B cell (primary cell): ENCODE results near the gene BCHE. TPM values are rescaled to one million over a fixed set of nuclear protein-coding genes. Genes with fewer than 3 reads are reported as not detected.

Experiments
- ATAC-seq: fragments of 200-7000 bp; cut with Tn5 transposase; one replicate; pipeline ENCODE4 v1.10.0; 2021; ENCODE audit warnings: low read depth, mild to moderate bottlenecking, moderate number of reproducible peaks, moderate library complexity
- CTCF ChIA-PET: fragments of 350-600 bp; sonication (Branson Sonifier 250); formaldehyde crosslinking; loops from one replicate; lab custom pipeline; 2021; ENCODE audit warnings: antibody characterized with exemption, inconsistent platforms; lab: Charles Lee
- POLR2A ChIA-PET: fragments of 350-600 bp; sonication (Branson Sonifier 250); formaldehyde crosslinking; loops from one replicate; lab custom pipeline; 2021; ENCODE audit warnings: antibody characterized with exemption; lab: Charles Lee
- DNase-seq: peaks from one replicate; pipeline ENCODE4 v3.0.0; 2013
- H2AFZ ChIP-seq: 2 replicates; pipeline ENCODE4 v1.6.1; 2012; ENCODE audit warnings: mild to moderate bottlenecking, low read depth, low read length; ENCODE audit not compliant: insufficient read depth, poor library complexity, severe bottlenecking
- H3K27ac ChIP-seq, 2 donors: 1 replicate in 1 of 2; 2 replicates in 1 of 2; pipeline ENCODE4 v1.5.1; 2012 to 2013; ENCODE audit warnings: low read length in 2 of 2, mild to moderate bottlenecking in 2 of 2, moderate library complexity in 1 of 2
- H3K27me3 ChIP-seq, 4 experiments: fragments of 200-600 bp in 1 of 4; sonication (generic) in 1 of 4; replicated peaks in 1 of 4; 1 replicate in 2 of 4; 2 replicates in 2 of 4; pipeline versions ENCODE4 v1.6.1 to v1.7.0; 2013 to 2016; ENCODE audit warnings: low read length in 3 of 4, mild to moderate bottlenecking in 2 of 4, mixed read lengths in 1 of 4, moderate library complexity in 1 of 4; ENCODE audit not compliant: insufficient read depth in 4 of 4, control insufficient read depth in 3 of 4; ENCODE audit errors: control extremely low read depth in 1 of 4
- H3K36me3 ChIP-seq, 2 experiments: replicated peaks in 1 of 2; 1 replicate in 1 of 2; 2 replicates in 1 of 2; pipeline versions ENCODE4 v1.6.1 to v1.7.1; 2013; ENCODE audit warnings: low read length in 1 of 2; ENCODE audit not compliant: insufficient read depth in 2 of 2, control insufficient read depth in 1 of 2; ENCODE audit errors: control extremely low read depth in 1 of 2, extremely low read depth in 1 of 2
- H3K4me1 ChIP-seq, 2 donors: fragments of 200-600 bp in 1 of 2; sonication (generic) in 1 of 2; 1 replicate in 1 of 2; 2 replicates in 1 of 2; pipeline versions ENCODE4 v1.5.1 to v1.6.1; 2013 to 2017; ENCODE audit warnings: low read length in 2 of 2; ENCODE audit not compliant: control insufficient read depth in 2 of 2, insufficient read depth in 2 of 2
- H3K4me2 ChIP-seq: replicated peaks from 2 replicates; pipeline ENCODE3; 2012; ENCODE audit warnings: mild to moderate bottlenecking, low read depth, low read length; ENCODE audit not compliant: poor library complexity, severe bottlenecking
- H3K4me3 ChIP-seq, 5 experiments: fragments of 200-600 bp in 1 of 5; sonication (generic) in 1 of 5; 1 replicate in 3 of 5; 2 replicates in 2 of 5; pipeline versions ENCODE4 v1.5.1 to v1.7.0; 2011 to 2016; ENCODE audit warnings: low read length in 4 of 5, mild to moderate bottlenecking in 4 of 5, low read depth in 2 of 5, control low read depth in 1 of 5, moderate library complexity in 1 of 5; ENCODE audit not compliant: insufficient read depth in 1 of 5; ENCODE audit errors: control extremely low read depth in 1 of 5, extremely low read depth in 1 of 5
- H3K79me2 ChIP-seq: fragments of 200-600 bp; sonication (generic); one replicate; pipeline ENCODE4 v1.6.0; 2016; ENCODE audit warnings: low read length; ENCODE audit not compliant: control insufficient read depth, insufficient read depth
- H3K9ac ChIP-seq: fragments of 200-600 bp; sonication (generic); 2 replicates; pipeline ENCODE4 v1.6.1; 2017; ENCODE audit warnings: mild to moderate bottlenecking, low read length, moderate library complexity
- H3K9me3 ChIP-seq, 3 donors: one replicate each; pipeline versions ENCODE4 v1.6.1 to v1.7.1; 2013; ENCODE audit warnings: low read length in 2 of 3; ENCODE audit not compliant: control insufficient read depth in 2 of 3, insufficient read depth in 1 of 3; ENCODE audit errors: control extremely low read depth in 1 of 3
- H4K20me1 ChIP-seq: 2 replicates; pipeline ENCODE4 v1.6.0; 2012; ENCODE audit warnings: mild to moderate bottlenecking, low read length; ENCODE audit not compliant: insufficient read depth, control insufficient read depth, poor library complexity, severe bottlenecking
- H3K27ac Mint-ChIP-seq: one replicate; pipeline ENCODE4 v1.8.0; 2021; ENCODE audit warnings: mixed read lengths
- H3K27me3 Mint-ChIP-seq: one replicate; pipeline ENCODE4 v1.8.0; 2021; ENCODE audit warnings: mixed read lengths
- H3K4me1 Mint-ChIP-seq: one replicate; pipeline ENCODE4 v1.8.0; 2021; ENCODE audit warnings: mixed read lengths
- H3K4me3 Mint-ChIP-seq: one replicate; pipeline ENCODE4 v1.8.0; 2021; ENCODE audit warnings: mixed read lengths
- H3K9me3 Mint-ChIP-seq: one replicate; pipeline ENCODE4 v1.8.0; 2022; ENCODE audit warnings: mixed read lengths; ENCODE audit not compliant: insufficient read depth
- CTCF ChIP-seq: fragments of 200-600 bp; IDR thresholded peaks from one replicate; pipeline ENCODE4 v1.8.0; 2022; ENCODE audit warnings: antibody characterized with exemption, mild to moderate bottlenecking
- EZH2 ChIP-seq: IDR thresholded peaks from 2 replicates; pipeline ENCODE4 v1.6.1; 2012; ENCODE audit warnings: borderline replicate concordance, low read depth, mild to moderate bottlenecking, moderate library complexity, low read length; ENCODE audit not compliant: insufficient read depth, poor library complexity, severe bottlenecking
- WGBS: methylation state at CpG from one replicate; pipeline ENCODE4 v1.1.5; 2013; ENCODE audit warnings: missing lambda C conversion rate; ENCODE audit not compliant: insufficient coverage; 5-methylcytosine and 5-hydroxymethylcytosine counted together
- intact Hi-C: fragments of 100-400 bp; cut with micrococcal nuclease; formaldehyde crosslinking; loops from one replicate; pipeline ENCODE4 v1.10.0; 2022
- polyA plus RNA-seq: library from polyadenylated mRNA; depleted of rRNA; stranded (reverse); fragments of >200 nt; gene quantifications from 2 replicates; pipeline ENCODE4 v1.2.3, GENCODE V29; 2012
- total RNA-seq, 2 donors: library from RNA; stranded (reverse); fragments of 120-200 nt in 1 of 2; gene quantifications; 1 replicate in 1 of 2; 2 replicates in 1 of 2; pipeline versions ENCODE4 v1.2.3 to v1.2.4, GENCODE V29; 2013 to 2022

Gene BCHE
- total and polyA plus RNA-seq, 2 donors (not counting 1 experiment from before 2014, with no cell fraction given): not detected

GRCh38 chr3:165797551-165797950, 39.7 kb downstream of the BCHE start:
- H3K4me1 Mint-ChIP-seq: no peaks in the 10 kb centered on the region
- no peaks in the 10 kb centered on the region for H3K4me1 ChIP-seq

GRCh38 chr3:165796701-165797100, 40.5 kb downstream of the BCHE start:
- Histone ChIP-seq H3K9ac (no peak overlapping the region), H3K9me3 (no peaks in the 10 kb centered on the region), H3K36me3 (no peaks in the 10 kb centered on the region), H4K20me1 (no peaks in the 10 kb centered on the region), H3K4me2 (no peak overlapping the region), H3K27me3 (no peaks in the 10 kb centered on the region), H3K4me3 (no peak overlapping the region), H3K79me2 (no peaks in the 10 kb centered on the region), H3K27ac (no peak overlapping the region), H2AFZ (no peak overlapping the region), H3K4me1 (no peaks in the 10 kb centered on the region)
- DNase-seq: no peak
- Mint-ChIP-seq H3K27ac (no peak overlapping the region), H3K4me1 (no peaks in the 10 kb centered on the region), H3K9me3 (peaks cover 2% of the 10 kb centered on the region), H3K4me3 (no peak overlapping the region), H3K27me3 (no peaks in the 10 kb centered on the region)
- WGBS: no CpG with 5 or more reads among the region's 2 CpGs
- intact Hi-C loops: no loop called here
- TF ChIP-seq CTCF: no peak
- no peak for TF ChIP-seq EZH2
- ATAC-seq: no peak
- CTCF ChIA-PET: no interaction called here
- POLR2A ChIA-PET: no interaction called here

More at GRCh38 chr3:165797551-165797950, 39.7 kb downstream of the BCHE start:
- H3K27me3 ChIP-seq: no peaks in the 10 kb centered on the region
- H3K27me3 Mint-ChIP-seq: no peaks in the 10 kb centered on the region
- no peak overlapping the region for H3K27ac ChIP-seq
- TF ChIP-seq EZH2: no peak
- TF ChIP-seq CTCF: no peak
- no peak overlapping the region for H2AFZ ChIP-seq
- ATAC-seq: no peak
- ChIA-PET CTCF (no interaction called here), POLR2A (no interaction called here)
- H3K4me3 Mint-ChIP-seq: no peak overlapping the region
- peaks cover 4% of the 10 kb centered on the region for H3K9me3 Mint-ChIP-seq
- WGBS: no CpG with 5 or more reads among the region's 2 CpGs
- no peaks in the 10 kb centered on the region for H3K36me3 ChIP-seq
- intact Hi-C loops: no loop called here
- no peaks in the 10 kb centered on the region for H4K20me1 ChIP-seq
- no peaks in the 10 kb centered on the region for H3K9me3 ChIP-seq
- H3K79me2 ChIP-seq: no peaks in the 10 kb centered on the region
- no peak for DNase-seq
- H3K4me3 ChIP-seq: no peak overlapping the region
- no peak overlapping the region for H3K27ac Mint-ChIP-seq
- H3K4me2 ChIP-seq: no peak overlapping the region
- no peak overlapping the region for H3K9ac ChIP-seq
